Spleen (tissue), 11 donors: ENCODE measurements around the gene FAM83F. TPM values are rescaled to one million over a fixed set of nuclear protein-coding genes. Genes with fewer than 3 reads are reported as not detected.

Source experiments
- DNase-seq: peaks from one replicate; pipeline ENCODE4 v3.0.0-alpha.2; 2020
- H3K27ac ChIP-seq, 8 donors: fragments of 200-600 bp; sonication (generic) in 7 of 8; 1 replicate in 4 of 8; 2 replicates in 4 of 8; pipeline versions ENCODE4 v1.5.0 to v1.8.0; 2016 to 2021; ENCODE audit warnings: inconsistent platforms in 4 of 8, mild to moderate bottlenecking in 4 of 8, moderate library complexity in 1 of 8
- H3K27me3 ChIP-seq, 7 donors: fragments of 200-600 bp; sonication (generic) in 6 of 7; replicated peaks in 1 of 7; 1 replicate in 4 of 7; 2 replicates in 3 of 7; pipeline versions ENCODE4 v1.5.0 to v1.8.0; 2016 to 2021; ENCODE audit warnings: inconsistent platforms in 3 of 7, mild to moderate bottlenecking in 1 of 7
- H3K36me3 ChIP-seq, 6 donors: fragments of 200-600 bp; sonication (generic) in 5 of 6; 1 replicate in 4 of 6; 2 replicates in 2 of 6; pipeline versions ENCODE4 v1.5.0 to v1.8.0; 2016 to 2021; ENCODE audit warnings: inconsistent platforms in 2 of 6
- H3K4me1 ChIP-seq, 6 donors: fragments of 200-600 bp; sonication (generic) in 5 of 6; 1 replicate in 3 of 6; 2 replicates in 3 of 6; pipeline versions ENCODE4 v1.5.0 to v1.8.0; 2016 to 2021; ENCODE audit warnings: inconsistent platforms in 3 of 6
- H3K4me3 ChIP-seq, 8 donors: fragments of 200-600 bp; sonication (generic) in 7 of 8; 1 replicate in 4 of 8; 2 replicates in 4 of 8; pipeline versions ENCODE4 v1.5.0 to v1.8.0; 2016 to 2021; ENCODE audit warnings: inconsistent platforms in 4 of 8, mild to moderate bottlenecking in 4 of 8, moderate library complexity in 2 of 8
- H3K9me3 ChIP-seq, 8 donors: fragments of 200-600 bp; sonication (generic) in 7 of 8; 1 replicate in 4 of 8; 2 replicates in 4 of 8; pipeline versions ENCODE4 v1.5.0 to v1.8.0; 2016 to 2021; ENCODE audit warnings: inconsistent platforms in 4 of 8
- CTCF ChIP-seq, 11 experiments: fragments of 200-600 bp in 7 of 11; fragments of 450-650 bp in 4 of 11; sonication (generic) in 4 of 11; IDR thresholded peaks in 8 of 11; conservative IDR thresholded peaks in 3 of 11; 1 replicate in 7 of 11; 2 replicates in 4 of 11; pipeline versions ENCODE4 v1.4.0 to v1.8.0; 2016 to 2021; ENCODE audit warnings: antibody characterized with exemption in 11 of 11, inconsistent platforms in 4 of 11, mild to moderate bottlenecking in 1 of 11
- POLR2A ChIP-seq, 3 donors: fragments of 450-650 bp; IDR thresholded peaks; one replicate each; pipeline ENCODE4 v1.5.1; 2017; ENCODE audit warnings: antibody characterized with exemption in 3 of 3, mild to moderate bottlenecking in 1 of 3
- POLR2AphosphoS5 ChIP-seq, 3 donors: sonication (generic); formaldehyde crosslinking; IDR thresholded peaks; one replicate each; pipeline ENCODE4 v1.5.1; 2017; ENCODE audit warnings: antibody characterized with exemption in 3 of 3
- WGBS, 5 donors: extraction: QIAGEN DNeasy Blood & Tissue Kit in 3 of 5; methylation state at CpG; one replicate each; pipeline versions ENCODE4 v1.1.5 to v1.1.7; 2013 to 2018; 5-methylcytosine and 5-hydroxymethylcytosine counted together
- intact Hi-C: fragments of 100-400 bp; cut with DNase I; formaldehyde crosslinking; loops from one replicate; pipeline ENCODE4 v1.15.0; 2023; ENCODE audit warnings: low total_unique reads
- polyA plus RNA-seq, 3 donors: library from polyadenylated mRNA; stranded (reverse); fragments of 200-250 nt; gene quantifications; one replicate each; pipeline ENCODE4 v1.2.1, GENCODE V29; 2013
- total RNA-seq, 7 donors: library from RNA; depleted of rRNA in 3 of 7; stranded (reverse); fragments of >200 nt in 3 of 7; fragmentation: NEBNext Ultra II Directional in 4 of 7; extraction: Animal tissue kit (Norgen Biotek cat#: 25700) in 4 of 7; gene quantifications; one replicate each; pipeline versions ENCODE4 v1.1.0 to v1.2.1, GENCODE V29; 2016 to 2021
- donor health status: healthy with polysubstance abuse.
- donor health status: DM: no; HTN: no; CAD: no; lungs with moderate emphysema.
- donor health status: DM: no; HTN: no; CAD: no.
- donor health status: Bipolar disorder and iron deficiency.
- donor health status: healthy.
- donor health status: DM: no; HTN: no; CAD: no.
- donor health status: DM: yes; HTN: yes; CAD: no.

Gene FAM83F
- total and polyA plus RNA-seq, 10 donors = 0.02 to 0.28 (median 0.12) TPM; not detected in 2

GRCh38 chr22:39962071-39962470 lies 32.7 kb upstream of the FAM83F start:
- Histone ChIP-seq H3K9me3 (no peaks in the 10 kb centered on the region), H3K27me3 (peaks cover 0 to 14% (median 0%) of the 10 kb centered on the region in 7 donors), H3K27ac (peak overlapping the region in 7 of 8 donors; percentile 54 to 87 (median 74)), H3K4me3 (no peak overlapping the region), H3K36me3 (peaks cover 0 to 68% (median 1%) of the 10 kb centered on the region in 6 donors), H3K4me1 (peaks cover 16 to 66% (median 39%) of the 10 kb centered on the region in 6 donors)
- intact Hi-C loops = no loop called here
- WGBS, 5 donors = 87 to 95% (median 89%) methylated on average over 9 of the region's 9 CpGs
- TF ChIP-seq CTCF (IDR thresholded peaks at IDR 0.05 in 8 of 11, conservative IDR thresholded peaks at IDR 0.05 in 3 of 11) = no peak
- no peak for TF ChIP-seq POLR2AphosphoS5 (IDR thresholded peaks at IDR 0.05)
- TF ChIP-seq POLR2A (IDR thresholded peaks at IDR 0.05) = no peak
- DNase-seq = no peak

DNA sequence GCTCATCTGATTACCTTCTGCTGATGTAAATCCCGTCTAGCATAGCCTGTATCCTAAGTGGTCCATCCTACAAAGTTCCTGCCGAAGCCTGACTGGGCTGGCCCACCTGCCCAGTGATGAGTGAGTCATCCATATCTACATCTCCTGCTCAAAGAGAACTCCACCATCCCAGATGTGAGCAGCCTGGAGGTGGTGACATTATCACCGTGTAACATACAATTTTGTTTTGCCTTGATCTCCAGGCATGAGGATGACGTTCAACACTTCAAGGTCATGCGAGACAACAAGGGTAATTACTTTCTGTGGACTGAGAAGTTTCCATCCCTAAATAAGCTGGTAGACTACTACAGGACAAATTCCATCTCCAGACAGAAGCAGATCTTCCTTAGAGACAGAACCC lies 29.0 kb upstream of the FAM83F start:
- WGBS, 5 donors = 82 to 89% (median 86%) methylated on average over 5 of the region's 5 CpGs
- no peak overlapping the region for H3K4me3 ChIP-seq
- no peak overlapping the region for H3K27ac ChIP-seq
- TF ChIP-seq CTCF (IDR thresholded peaks at IDR 0.05 in 8 of 11, conservative IDR thresholded peaks at IDR 0.05 in 3 of 11) (no peak), POLR2AphosphoS5 (IDR thresholded peaks at IDR 0.05) (no peak), POLR2A (IDR thresholded peaks at IDR 0.05) (no peak)
- intact Hi-C loops = no loop called here
- peaks cover 0 to 82% (median 8%) of the 10 kb centered on the region in 6 donors for H3K36me3 ChIP-seq
- DNase-seq = no peak
- no peaks in the 10 kb centered on the region for H3K27me3 ChIP-seq
- H3K4me1 ChIP-seq = peaks cover 0 to 37% (median 16%) of the 10 kb centered on the region in 6 donors
- H3K9me3 ChIP-seq = no peaks in the 10 kb centered on the region

DNA sequence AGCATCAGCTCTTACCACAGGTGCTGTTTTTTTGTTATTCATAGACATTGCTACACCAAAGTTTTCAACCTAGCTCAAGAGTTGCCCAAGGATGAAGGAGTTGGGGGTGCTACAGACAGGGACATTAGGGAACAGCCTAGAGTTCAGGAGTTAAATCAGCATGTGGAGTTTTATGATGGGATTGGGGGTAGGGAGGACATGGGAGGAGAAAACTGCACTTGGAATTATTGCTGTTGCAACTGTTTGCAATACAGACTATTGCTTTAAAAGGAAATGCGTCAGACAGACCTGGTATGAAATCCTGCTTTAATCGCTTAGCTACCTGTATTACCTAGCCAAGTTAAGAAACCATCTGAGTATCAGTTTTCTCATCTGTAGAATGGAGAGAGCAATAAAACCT lies 28.3 kb upstream of the FAM83F start:
- TF ChIP-seq POLR2A (IDR thresholded peaks at IDR 0.05) (no peak), POLR2AphosphoS5 (IDR thresholded peaks at IDR 0.05) (no peak), CTCF (IDR thresholded peaks at IDR 0.05 in 8 of 11, conservative IDR thresholded peaks at IDR 0.05 in 3 of 11) (no peak)

DNA sequence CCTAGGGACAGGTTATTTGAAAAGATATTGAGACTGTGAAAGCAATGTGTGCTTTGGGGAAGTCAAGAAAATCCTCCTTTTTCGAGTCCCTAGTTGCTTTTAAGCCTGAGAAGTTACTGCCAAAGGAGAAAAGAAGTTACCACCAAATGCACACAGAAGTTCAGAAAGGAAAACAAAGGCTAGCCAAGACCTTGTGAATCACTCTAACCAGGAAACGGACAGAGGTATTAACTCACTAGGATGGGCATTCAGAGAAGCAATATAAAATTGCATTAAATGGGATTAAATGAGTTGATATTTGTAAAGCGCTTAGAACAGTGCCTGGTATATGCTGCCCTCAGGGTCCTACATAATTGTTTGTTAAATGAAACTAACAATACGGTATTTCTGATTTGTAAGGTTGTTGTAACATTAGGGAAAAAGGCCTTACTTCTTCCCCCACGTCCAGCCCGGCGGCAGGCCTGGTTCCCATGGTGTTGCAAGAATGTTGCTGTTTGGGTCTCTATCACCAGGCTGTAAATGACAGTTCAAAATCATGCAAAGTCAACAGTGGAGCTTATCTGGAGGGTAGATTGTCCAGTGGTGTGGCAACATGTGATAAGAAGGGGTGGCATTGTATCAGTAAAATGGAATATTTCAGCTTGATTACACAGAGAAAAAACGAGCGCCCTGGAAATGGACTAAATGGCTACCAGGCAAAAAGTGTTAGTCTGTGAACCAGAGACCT lies 27.5 kb upstream of the FAM83F start:
- no peaks in the 10 kb centered on the region for H3K9me3 ChIP-seq
- H3K4me3 ChIP-seq = no peak overlapping the region
- intact Hi-C loops = no loop called here
- TF ChIP-seq POLR2A (IDR thresholded peaks at IDR 0.05) = no peak
- TF ChIP-seq CTCF (IDR thresholded peaks at IDR 0.05 in 8 of 11, conservative IDR thresholded peaks at IDR 0.05 in 3 of 11) = no peak
- no peak for TF ChIP-seq POLR2AphosphoS5 (IDR thresholded peaks at IDR 0.05)
- H3K36me3 ChIP-seq = peaks cover 0 to 93% (median 18%) of the 10 kb centered on the region in 6 donors
- H3K27me3 ChIP-seq = no peaks in the 10 kb centered on the region
- 72 to 91% (median 79%) methylated on average over 9 of the region's 9 CpGs for WGBS, 5 donors
- H3K4me1 ChIP-seq = peaks cover 0 to 22% (median 5%) of the 10 kb centered on the region in 6 donors
- DNase-seq = no peak
- H3K27ac ChIP-seq = no peak overlapping the region

More for the DNA sequence above, 28.3 kb upstream of the FAM83F start:
- H3K27ac ChIP-seq = no peak overlapping the region
- no peak overlapping the region for H3K4me3 ChIP-seq
- peaks cover 0 to 89% (median 12%) of the 10 kb centered on the region in 6 donors for H3K36me3 ChIP-seq
- WGBS, 5 donors = 55 to 92% (median 77%) methylated on average over 2 of the region's 2 CpGs
- no peaks in the 10 kb centered on the region for H3K9me3 ChIP-seq
- intact Hi-C loops = no loop called here
- peaks cover 0 to 30% (median 13%) of the 10 kb centered on the region in 6 donors for H3K4me1 ChIP-seq
- DNase-seq = no peak
- H3K27me3 ChIP-seq = no peaks in the 10 kb centered on the region
